IPS-18c (cell line): ENCODE measurements around the gene N4BP2L2.

Experiments used
- H3K4me3 ChIP-seq: 2 replicates; pipeline ENCODE4 v1.7.0; 2013; ENCODE audit warnings: low read depth, mild to moderate bottlenecking, low read length, moderate library complexity; ENCODE audit not compliant: insufficient read depth
- H3K9me3 ChIP-seq: one replicate; pipeline ENCODE4 v1.6.1; 2013; ENCODE audit warnings: mild to moderate bottlenecking, low read length, moderate library complexity; ENCODE audit not compliant: control insufficient read depth, insufficient read depth

N4BP2L2 gene

DNA sequence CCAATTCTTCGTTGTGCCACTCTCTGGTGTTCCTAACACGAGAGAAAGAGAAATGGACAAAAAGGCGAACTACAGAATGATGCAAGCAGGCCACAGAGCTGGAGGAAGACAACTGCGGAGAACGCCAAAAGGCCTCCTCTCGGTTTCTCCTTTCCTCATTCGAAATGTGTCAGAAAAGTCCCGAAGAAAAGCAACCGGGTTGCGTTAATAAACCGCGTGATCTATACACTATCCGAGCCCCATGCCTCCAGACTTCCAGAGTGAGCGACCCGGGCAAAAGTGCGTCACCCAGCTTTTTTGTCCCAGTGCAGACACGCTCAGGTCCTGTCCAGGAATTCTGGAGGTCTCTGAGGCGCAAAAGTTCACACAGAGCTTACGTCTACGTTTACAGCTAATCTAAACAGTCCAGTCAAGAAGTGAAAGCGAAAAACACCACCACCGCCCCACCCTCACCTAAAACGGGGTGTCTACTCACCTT, 413 bp downstream of the N4BP2L2 start:
- Histone ChIP-seq H3K9me3 (no peaks in the 10 kb centered on the region), H3K4me3 (peak overlapping the region; percentile 89)

DNA sequence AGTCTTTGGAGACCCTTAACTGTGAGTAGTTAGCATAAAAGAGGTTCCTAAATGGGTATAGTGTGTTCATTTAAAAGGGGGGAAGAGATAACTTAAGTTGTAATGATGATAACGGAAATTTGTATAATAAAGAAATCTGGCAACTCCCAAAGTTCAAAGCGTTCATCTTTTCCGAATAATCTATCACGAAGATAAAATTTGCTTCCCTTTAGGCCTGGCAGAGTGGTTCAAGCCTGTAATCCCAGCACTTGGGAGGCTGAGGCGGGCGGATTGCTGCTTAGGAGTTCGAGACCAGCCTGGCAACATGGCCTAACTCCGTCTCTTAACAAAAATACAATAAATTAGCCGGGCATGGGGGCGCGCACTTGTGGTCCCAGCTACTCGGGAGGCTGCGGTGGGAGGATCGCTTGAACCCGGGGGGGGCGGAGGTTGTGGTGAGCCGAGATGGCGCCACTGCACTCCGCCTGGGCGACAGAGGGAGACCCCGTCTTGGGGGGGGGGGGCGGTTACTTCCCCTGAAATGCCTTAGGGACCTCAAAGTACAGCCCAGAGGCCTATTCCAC, 934 bp downstream of the N4BP2L2 start:
- Histone ChIP-seq H3K4me3 (peak overlapping the region; percentile 89), H3K9me3 (no peaks in the 10 kb centered on the region)

DNA sequence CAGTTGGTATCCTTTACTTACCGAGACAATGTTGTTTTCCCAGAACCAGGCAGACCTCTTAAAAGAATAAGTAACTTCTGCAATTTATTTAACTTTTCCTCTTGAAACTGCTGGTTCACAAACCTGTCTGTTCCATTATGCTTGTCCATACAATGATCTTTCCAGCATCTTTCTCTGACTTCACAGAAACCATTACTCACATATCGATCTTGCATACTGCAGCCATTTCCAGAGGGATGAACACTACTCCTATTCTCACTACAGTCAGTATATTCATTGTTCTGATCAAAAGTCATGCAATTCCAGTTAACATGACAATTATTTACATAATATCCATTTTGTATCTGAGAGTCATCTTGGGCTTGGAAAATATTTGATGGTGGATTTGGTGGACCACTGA, 2.8 kb downstream of the N4BP2L2 start:
- H3K4me3 ChIP-seq, result no peak overlapping the region
- no peaks in the 10 kb centered on the region for H3K9me3 ChIP-seq

DNA sequence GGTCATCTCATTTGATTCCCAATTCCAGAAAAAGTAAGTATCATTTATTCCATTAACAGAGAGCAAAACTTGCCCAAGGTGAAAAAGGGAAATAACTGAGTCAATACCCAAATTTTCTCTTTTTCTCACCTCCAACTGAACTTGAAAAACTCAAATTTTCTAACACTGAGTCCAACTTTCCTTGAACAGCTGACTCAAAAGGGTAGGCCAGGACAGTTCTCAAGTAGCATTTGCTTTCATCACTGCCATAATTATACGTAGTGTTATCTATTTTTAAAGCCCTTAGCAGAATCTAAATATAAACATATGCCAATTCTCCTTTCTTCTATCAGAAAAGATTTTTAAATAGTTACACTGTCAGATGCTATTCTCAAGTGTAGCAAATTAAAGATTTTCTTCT, 3.5 kb downstream of the N4BP2L2 start:
- Histone ChIP-seq H3K9me3 (no peaks in the 10 kb centered on the region), H3K4me3 (no peak overlapping the region)

DNA sequence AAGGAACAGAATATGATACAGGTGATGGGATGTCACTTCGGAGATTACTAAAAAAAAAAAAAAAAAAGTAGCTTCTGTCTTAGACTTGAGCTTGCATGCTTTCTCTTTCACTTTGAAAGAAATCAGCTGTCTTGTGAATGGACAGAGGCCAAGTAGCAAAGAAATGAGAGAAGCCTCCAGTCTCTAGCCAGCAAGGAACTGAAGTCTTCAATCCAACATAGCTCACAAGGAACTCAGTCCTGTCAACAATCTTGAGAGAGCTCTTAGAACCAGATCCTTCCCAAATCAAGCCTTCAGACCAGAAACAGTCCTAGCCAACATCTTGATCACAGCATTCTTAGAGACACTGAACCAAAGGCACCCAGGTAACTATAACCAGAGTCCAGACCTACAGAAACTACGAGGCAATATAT, 7.7 kb downstream of the N4BP2L2 start:
- Histone ChIP-seq H3K9me3 (no peaks in the 10 kb centered on the region), H3K4me3 (no peak overlapping the region)

DNA sequence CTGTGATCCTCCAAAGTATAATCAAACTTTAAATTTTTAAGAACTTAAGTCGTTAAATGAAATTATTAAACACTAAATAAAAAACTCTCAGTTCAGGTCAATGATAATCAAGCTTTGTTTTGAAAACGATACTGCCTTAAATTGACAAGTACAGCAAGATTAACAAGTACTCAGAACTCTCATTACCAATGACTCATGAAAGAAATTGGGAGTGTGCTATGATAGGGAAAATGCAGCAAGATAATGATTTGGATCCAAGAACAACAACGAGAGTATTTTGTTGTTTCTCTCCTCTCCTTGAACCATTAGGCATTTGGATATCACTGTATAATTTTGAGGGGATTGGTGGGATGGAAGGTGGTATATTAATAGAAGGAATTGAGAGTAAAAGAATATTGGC, 10.2 kb downstream of the N4BP2L2 start:
- Histone ChIP-seq H3K9me3 (no peaks in the 10 kb centered on the region), H3K4me3 (no peak overlapping the region)

DNA sequence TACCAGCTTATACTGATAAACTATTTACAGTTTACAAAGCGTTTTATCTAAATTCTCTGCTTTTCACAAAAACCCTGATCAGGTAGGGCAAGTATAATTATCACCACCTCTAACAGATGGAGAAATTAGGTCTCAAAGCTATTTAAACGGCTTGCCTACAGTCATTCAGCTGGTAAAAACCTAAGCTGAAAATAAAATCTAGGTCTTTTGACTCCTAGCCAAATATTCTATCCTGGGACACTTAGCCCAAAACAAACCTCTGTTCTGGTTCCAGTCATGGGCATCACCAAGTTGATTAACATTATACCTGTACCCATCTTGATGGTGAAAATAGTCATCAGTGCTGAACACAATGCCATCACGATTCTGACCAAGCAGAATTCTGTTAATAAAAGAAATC, 11.4 kb downstream of the N4BP2L2 start:
- H3K9me3 ChIP-seq, result no peaks in the 10 kb centered on the region

DNA sequence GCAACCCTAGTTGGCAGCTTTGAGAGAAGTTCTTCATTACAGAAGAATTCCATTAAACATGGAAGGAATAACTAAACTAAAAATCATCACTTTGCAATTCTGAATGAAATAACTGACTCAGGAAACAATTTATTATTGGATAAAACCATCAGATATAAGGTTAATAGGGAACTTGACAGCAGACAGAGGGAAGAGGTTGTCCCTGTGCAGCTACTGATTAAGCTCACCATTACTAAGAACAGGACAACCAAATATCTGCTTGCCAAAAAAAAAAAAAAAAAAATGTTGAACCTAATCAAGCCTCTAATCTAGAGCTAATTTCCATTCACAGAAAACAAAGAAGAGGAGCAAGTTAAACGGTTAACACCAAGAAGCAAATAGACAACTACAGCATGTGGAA, 12.8 kb downstream of the N4BP2L2 start:
- Histone ChIP-seq H3K4me3 (no peak overlapping the region), H3K9me3 (no peaks in the 10 kb centered on the region)

More for the DNA sequence above, 11.4 kb downstream of the N4BP2L2 start:
- no peak overlapping the region for H3K4me3 ChIP-seq

DNA sequence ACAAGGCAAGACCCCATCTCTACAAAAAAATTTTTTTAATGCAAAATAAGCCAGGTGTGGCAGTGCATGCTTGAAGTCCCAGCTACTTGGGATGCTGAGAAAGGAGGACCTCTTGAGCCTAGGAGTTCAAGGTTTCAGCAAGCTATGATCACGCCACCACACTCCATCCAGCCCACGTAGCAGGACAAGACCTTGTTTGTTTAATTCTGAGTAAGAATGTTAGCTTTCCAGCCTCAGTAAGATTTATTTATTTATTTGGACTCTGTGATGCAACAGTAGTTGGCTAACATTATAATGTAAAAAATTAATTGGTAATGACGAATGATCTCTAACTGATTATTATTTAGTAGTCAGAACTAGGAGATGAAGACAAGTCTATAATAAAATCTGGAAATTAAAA, 23.3 kb downstream of the N4BP2L2 start:
- Histone ChIP-seq H3K9me3 (no peaks in the 10 kb centered on the region), H3K4me3 (no peak overlapping the region)

DNA sequence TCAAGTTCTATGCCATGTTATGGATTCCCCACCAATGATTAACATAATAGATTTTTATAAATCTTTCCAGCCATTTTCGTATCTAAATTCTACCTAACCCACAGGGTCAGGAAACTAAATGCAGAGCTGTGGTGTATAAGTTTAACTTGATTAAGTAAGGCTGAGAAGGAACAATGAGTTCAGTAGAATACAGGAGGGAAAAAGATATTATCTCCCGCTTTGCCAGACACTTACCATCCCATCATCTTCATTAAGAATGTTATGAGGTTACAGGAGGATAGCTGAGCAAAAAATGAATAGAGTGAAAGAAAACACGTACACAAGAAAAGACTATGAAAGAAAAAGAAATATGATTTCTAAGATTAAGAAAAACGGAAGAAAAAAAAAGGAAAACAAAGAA, 27.1 kb downstream of the N4BP2L2 start:
- Histone ChIP-seq H3K9me3 (no peaks in the 10 kb centered on the region), H3K4me3 (no peak overlapping the region)

DNA sequence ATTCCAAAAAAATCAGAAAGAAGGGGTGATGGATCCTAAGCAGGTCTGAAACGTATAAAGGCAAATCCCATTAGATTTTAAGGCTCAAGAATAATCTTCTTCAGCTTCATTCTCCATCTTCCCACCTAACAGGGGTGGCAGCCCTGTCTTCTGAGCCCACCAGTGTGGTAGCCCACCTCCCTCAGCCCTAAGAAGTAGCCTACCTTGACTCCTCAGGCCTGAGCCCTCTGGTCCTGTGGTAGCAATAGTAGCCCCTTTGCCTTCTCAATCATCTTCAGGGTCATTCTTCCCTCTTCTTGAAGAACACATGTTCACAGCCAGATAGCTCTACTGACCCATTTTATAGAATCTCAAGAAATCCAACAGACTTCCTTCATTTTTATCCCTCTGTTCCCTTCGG, 33.7 kb downstream of the N4BP2L2 start:
- H3K4me3 ChIP-seq, result no peak overlapping the region
- peaks cover 2% of the 10 kb centered on the region for H3K9me3 ChIP-seq

DNA sequence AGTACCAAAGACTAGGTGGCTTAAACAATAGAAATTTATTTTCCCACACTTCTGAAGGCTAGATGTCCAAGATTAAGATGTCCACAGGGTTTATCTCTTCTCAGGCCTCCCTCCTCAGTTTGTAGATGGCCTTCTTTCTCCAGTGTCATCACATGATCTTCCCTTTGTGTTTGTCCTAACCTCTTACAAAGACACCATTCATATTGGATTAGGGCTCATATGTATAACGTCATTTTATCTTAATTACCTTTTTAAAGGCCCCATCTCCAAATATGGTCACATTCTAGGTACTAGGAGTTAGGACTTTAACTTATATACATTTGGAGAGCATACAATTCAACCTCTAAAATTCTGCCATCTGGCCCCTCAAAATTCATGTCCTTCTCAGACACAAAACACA, 34.3 kb downstream of the N4BP2L2 start:
- Histone ChIP-seq H3K4me3 (no peak overlapping the region), H3K9me3 (peaks cover 2% of the 10 kb centered on the region)

DNA sequence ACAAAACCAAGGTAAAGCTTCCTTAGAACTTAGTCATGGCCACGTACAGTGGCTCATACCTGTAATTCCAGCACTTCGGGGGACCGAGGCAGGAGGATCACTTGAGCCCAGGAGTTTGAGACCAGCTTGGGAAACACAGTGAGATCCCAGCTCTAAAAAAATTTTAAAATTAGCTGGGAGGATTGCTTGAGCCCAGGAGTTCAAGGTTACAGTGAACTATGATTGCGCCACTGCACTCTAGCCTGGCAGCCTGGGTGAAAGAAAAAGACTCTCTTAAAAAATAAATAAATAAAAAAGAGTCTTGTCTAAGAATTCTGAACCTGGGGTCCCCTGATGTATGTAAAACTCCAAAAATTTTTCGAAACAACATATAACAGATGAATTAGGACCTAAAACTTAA, 34.9 kb downstream of the N4BP2L2 start:
- no peak overlapping the region for H3K4me3 ChIP-seq
- peaks cover 2% of the 10 kb centered on the region for H3K9me3 ChIP-seq

DNA sequence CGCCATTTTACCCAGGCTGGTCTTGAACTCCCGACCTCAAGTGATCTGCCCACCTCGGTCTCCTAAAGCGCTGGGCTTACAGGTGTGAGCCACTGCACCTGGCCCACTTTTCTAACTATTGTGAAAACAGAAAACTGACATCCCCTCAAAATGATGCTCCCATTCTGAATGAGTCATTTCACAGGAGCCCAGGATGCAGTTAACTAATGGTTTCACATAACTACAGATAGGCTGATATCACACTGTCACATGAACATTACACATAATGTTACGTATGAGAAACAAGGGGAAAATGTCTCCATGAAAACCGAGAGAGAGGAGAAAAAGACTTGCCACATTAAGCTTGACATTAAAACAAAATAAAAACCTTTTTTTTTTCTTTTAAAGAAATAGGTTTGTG, 37.5 kb downstream of the N4BP2L2 start:
- Histone ChIP-seq H3K4me3 (no peak overlapping the region), H3K9me3 (peaks cover 5% of the 10 kb centered on the region)

DNA sequence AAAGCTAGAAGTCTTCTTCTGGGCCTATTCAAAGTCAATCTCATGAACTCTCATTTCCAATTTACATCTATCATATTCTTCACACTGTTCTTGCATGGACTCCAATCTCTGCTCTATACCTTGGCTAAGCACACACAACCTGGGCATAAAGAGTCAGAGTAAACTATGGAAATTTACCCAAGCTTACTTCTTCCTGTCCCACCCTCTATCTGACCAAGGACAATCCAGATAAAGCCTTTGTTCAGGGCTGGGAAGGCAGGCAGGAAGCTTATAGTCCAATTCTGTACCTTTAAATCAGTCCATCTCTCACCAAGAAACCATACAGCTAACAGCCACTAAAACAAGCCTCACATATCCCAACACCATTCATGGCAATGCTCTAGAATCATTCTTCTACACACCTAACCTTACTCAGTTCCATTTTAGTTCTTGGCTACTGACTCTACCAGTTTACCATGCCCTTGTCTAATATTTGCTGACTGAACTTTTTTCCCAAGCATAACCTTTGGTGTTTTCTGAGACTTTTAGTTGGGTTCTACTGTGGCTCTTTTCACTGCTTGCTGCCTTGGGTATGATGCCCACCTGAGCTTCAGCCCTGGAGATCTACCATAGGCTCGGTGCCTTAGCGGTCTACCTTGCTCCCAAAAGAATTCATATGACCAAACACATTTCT, 38.9 kb downstream of the N4BP2L2 start:
- H3K9me3 ChIP-seq, result peaks cover 5% of the 10 kb centered on the region

DNA sequence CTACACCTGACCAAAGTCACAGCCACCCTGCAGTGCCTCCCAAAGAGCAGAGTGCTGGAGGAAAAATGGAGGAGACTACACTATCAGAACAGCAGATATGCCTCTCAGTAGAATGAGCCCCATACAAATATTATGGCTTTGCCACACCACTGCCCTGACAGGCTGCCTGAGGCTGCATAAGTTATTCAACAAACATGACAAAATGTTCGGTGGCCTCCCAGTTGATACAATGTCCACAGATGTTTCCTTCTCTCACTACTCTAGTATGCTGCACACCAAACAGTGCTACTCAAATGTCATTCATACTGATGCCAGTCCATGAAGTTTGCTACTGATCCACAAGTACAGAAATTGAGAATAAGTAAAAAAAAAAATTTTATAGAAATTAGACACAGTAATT, 41.0 kb downstream of the N4BP2L2 start:
- H3K4me3 ChIP-seq, result no peak overlapping the region
- peaks cover 5% of the 10 kb centered on the region for H3K9me3 ChIP-seq

More for the DNA sequence above, 38.9 kb downstream of the N4BP2L2 start:
- no peak overlapping the region for H3K4me3 ChIP-seq

DNA sequence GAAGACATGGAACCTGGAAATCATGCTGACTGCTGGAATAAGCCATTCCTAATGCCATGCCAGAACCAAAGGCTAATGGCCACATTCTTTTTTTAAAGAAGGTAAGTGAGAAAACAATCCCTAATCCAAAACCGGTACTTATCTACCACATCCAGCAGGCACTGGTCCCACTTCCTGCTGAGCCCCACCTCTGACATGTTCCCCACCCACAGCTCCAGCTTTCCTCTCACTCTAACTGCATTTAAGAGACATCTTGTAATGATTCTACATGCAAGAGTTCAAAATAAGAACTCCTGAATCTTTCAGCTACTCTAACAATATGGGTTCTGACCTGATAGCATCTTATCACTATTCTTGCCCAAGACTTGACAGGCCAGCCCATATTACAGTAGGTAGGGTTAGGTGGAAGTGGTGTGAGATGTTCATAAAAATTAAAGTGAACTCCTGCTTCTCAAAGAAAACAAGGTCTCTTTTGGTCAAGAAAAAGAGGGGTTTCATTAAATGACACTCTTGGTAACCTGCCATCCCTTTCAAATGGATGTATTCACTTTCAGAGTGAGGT, 41.9 kb downstream of the N4BP2L2 start:
- peaks cover 4% of the 10 kb centered on the region for H3K9me3 ChIP-seq

DNA sequence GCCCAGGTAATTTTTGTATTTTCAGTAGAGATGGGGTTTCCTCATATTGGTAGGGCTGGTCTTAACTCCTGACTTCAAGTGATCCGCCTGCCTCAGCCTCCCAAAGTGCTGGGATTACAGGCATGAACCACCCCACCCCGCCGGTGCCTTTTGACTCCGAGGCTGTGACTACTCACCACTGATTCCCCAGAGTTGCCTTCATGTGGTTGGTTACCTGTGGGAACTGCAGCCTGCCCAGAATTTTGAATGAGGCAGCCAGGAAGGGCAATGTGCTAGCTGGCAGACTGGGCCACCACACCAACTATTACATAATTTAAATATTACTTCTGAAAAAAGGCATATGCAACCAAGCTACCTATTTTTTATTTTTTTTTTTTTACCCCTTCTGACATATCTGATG, 42.8 kb downstream of the N4BP2L2 start:
- Histone ChIP-seq H3K9me3 (peaks cover 2% of the 10 kb centered on the region), H3K4me3 (no peak overlapping the region)

More for the DNA sequence above, 41.9 kb downstream of the N4BP2L2 start:
- no peak overlapping the region for H3K4me3 ChIP-seq
